Measurements from ENCODE around the gene TTC28.

DNA sequence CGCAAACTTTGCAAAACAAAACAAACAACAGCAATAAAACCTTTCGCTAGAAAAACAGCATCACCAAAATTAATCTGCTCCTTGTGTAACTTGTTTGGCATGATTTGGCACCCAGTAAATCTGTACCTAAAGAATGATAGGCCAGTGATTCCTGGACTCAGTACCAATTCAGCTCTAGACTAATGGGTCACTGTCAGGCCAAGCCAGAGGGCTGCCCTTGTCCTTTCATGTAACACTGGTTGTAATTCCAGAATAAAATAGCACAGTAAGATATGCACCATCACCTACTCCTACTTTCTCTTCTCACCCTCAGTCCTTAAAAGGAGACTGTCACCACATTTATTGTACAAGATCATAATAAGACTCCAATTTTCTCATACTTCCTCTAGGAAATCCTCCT lies 419.0 kb downstream of the TTC28 start:
- TF ChIP-seq, protein P1, sequence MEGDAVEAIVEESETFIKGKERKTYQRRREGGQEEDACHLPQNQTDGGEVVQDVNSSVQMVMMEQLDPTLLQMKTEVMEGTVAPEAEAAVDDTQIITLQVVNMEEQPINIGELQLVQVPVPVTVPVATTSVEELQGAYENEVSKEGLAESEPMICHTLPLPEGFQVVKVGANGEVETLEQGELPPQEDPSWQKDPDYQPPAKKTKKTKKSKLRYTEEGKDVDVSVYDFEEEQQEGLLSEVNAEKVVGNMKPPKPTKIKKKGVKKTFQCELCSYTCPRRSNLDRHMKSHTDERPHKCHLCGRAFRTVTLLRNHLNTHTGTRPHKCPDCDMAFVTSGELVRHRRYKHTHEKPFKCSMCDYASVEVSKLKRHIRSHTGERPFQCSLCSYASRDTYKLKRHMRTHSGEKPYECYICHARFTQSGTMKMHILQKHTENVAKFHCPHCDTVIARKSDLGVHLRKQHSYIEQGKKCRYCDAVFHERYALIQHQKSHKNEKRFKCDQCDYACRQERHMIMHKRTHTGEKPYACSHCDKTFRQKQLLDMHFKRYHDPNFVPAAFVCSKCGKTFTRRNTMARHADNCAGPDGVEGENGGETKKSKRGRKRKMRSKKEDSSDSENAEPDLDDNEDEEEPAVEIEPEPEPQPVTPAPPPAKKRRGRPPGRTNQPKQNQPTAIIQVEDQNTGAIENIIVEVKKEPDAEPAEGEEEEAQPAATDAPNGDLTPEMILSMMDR (IDR thresholded peaks at IDR 0.05): no peak
- TF ChIP-seq EP300 (IDR thresholded peaks at IDR 0.05): no peak

Measured in esophagus muscularis mucosa (tissue), 3 donors.